BLaER1 (cell line): ENCODE data around the gene PIP5K1C.

ENCODE experiments used
- H3K27ac ChIP-seq: shearing (Covaris generic); formaldehyde crosslinking; 2 replicates; pipeline ENCODE4 v1.8.1; 2022
- H3K27me3 ChIP-seq: shearing (Covaris generic); formaldehyde crosslinking; 2 replicates; pipeline ENCODE4 v1.8.1; 2022
- H3K36me3 ChIP-seq: shearing (Covaris generic); formaldehyde crosslinking; 2 replicates; pipeline ENCODE4 v1.8.1; 2022
- H3K4me1 ChIP-seq: shearing (Covaris generic); formaldehyde crosslinking; 2 replicates; pipeline ENCODE4 v1.8.1; 2022
- H3K4me2 ChIP-seq: shearing (Covaris generic); formaldehyde crosslinking; 2 replicates; pipeline ENCODE4 v1.8.1; 2022
- H3K4me3 ChIP-seq: shearing (Covaris generic); formaldehyde crosslinking; 2 replicates; pipeline ENCODE4 v1.8.1; 2022
- H3K9ac ChIP-seq: shearing (Covaris generic); formaldehyde crosslinking; 2 replicates; pipeline ENCODE4 v1.8.1; 2022
- H3K9me3 ChIP-seq: shearing (Covaris generic); formaldehyde crosslinking; 2 replicates; pipeline ENCODE4 v1.8.1; 2022
- H4K20me1 ChIP-seq: shearing (Covaris generic); formaldehyde crosslinking; 2 replicates; pipeline ENCODE4 v1.8.1; 2022
- Cebpa-rat ChIP-seq: shearing (Covaris generic); IDR thresholded peaks from 2 replicates; pipeline ENCODE4 v1.8.1; 2022

The PIP5K1C gene

GRCh38 chr19:3614858-3615505 lies 85.3 kb downstream of the PIP5K1C start:
- no peaks in the 10 kb centered on the region for H3K9me3 ChIP-seq
- no peak overlapping the region for H3K4me2 ChIP-seq
- H3K36me3 ChIP-seq, result peaks cover 63% of the 10 kb centered on the region
- H3K27ac ChIP-seq, result no peak overlapping the region
- H4K20me1 ChIP-seq, result peaks cover 37% of the 10 kb centered on the region
- no peak overlapping the region for H3K4me3 ChIP-seq
- TF ChIP-seq Cebpa-rat, result no peak
- peaks cover 59% of the 10 kb centered on the region for H3K4me1 ChIP-seq
- H3K9ac ChIP-seq, result no peak overlapping the region
- H3K27me3 ChIP-seq, result no peaks in the 10 kb centered on the region

GRCh38 chr19:3613818-3614661 lies 86.2 kb downstream of the PIP5K1C start:
- Histone ChIP-seq H3K27me3 (no peaks in the 10 kb centered on the region), H4K20me1 (peaks cover 32% of the 10 kb centered on the region), H3K9ac (no peak overlapping the region), H3K36me3 (peaks cover 53% of the 10 kb centered on the region), H3K4me1 (peaks cover 59% of the 10 kb centered on the region), H3K4me2 (no peak overlapping the region), H3K4me3 (no peak overlapping the region), H3K27ac (no peak overlapping the region), H3K9me3 (no peaks in the 10 kb centered on the region)
- TF ChIP-seq Cebpa-rat, result no peak

GRCh38 chr19:3612901-3613741 lies 87.1 kb downstream of the PIP5K1C start:
- Histone ChIP-seq H3K4me1 (peaks cover 59% of the 10 kb centered on the region), H3K9me3 (no peaks in the 10 kb centered on the region), H3K9ac (no peak overlapping the region), H4K20me1 (peaks cover 24% of the 10 kb centered on the region), H3K27me3 (no peaks in the 10 kb centered on the region), H3K4me2 (no peak overlapping the region), H3K4me3 (no peak overlapping the region), H3K27ac (no peak overlapping the region), H3K36me3 (peaks cover 52% of the 10 kb centered on the region)
- TF ChIP-seq Cebpa-rat, result no peak

GRCh38 chr19:3612330-3612729 lies 87.9 kb downstream of the PIP5K1C start:
- Histone ChIP-seq H3K9me3 (no peaks in the 10 kb centered on the region), H3K27me3 (peaks cover 2% of the 10 kb centered on the region), H3K36me3 (peaks cover 52% of the 10 kb centered on the region), H3K4me3 (no peak overlapping the region), H3K4me1 (peaks cover 59% of the 10 kb centered on the region), H3K4me2 (no peak overlapping the region), H4K20me1 (peaks cover 18% of the 10 kb centered on the region; the same call in 1 of the 2 replicates), H3K27ac (no peak overlapping the region), H3K9ac (no peak overlapping the region)
- no peak for TF ChIP-seq Cebpa-rat

- H3K27me3 ChIP-seq, result peaks cover 6% of the 10 kb centered on the region
- no peak overlapping the region for H3K4me3 ChIP-seq
- H3K9me3 ChIP-seq, result no peaks in the 10 kb centered on the region
- H3K4me2 ChIP-seq, result no peak overlapping the region
- H3K9ac ChIP-seq, result no peak overlapping the region
- H4K20me1 ChIP-seq, result peaks cover 18% of the 10 kb centered on the region; the same call in 1 of the 2 replicates
- peaks cover 52% of the 10 kb centered on the region for H3K36me3 ChIP-seq
- no peak for TF ChIP-seq Cebpa-rat
- peaks cover 59% of the 10 kb centered on the region for H3K4me1 ChIP-seq
- no peak overlapping the region for H3K27ac ChIP-seq
Observed at GRCh38 chr19:3611841-3612240, 88.4 kb downstream of the PIP5K1C start.

- Histone ChIP-seq H3K27ac (peak overlapping the region; percentile 81), H3K4me2 (peak overlapping the region; percentile 96), H3K9me3 (no peaks in the 10 kb centered on the region), H3K36me3 (peaks cover 51% of the 10 kb centered on the region), H3K27me3 (peaks cover 15% of the 10 kb centered on the region), H3K9ac (peak overlapping the region; percentile 48), H3K4me3 (peak overlapping the region; percentile 12; the same call in 1 of the 2 replicates), H3K4me1 (peaks cover 62% of the 10 kb centered on the region), H4K20me1 (peaks cover 20% of the 10 kb centered on the region; the same call in 1 of the 2 replicates)
- no peak for TF ChIP-seq Cebpa-rat
Observed at GRCh38 chr19:3610745-3611717, 89.2 kb downstream of the PIP5K1C start.

- Histone ChIP-seq H3K4me1 (peaks cover 72% of the 10 kb centered on the region), H3K9ac (peak overlapping the region; percentile 48), H3K36me3 (peaks cover 42% of the 10 kb centered on the region), H3K9me3 (no peaks in the 10 kb centered on the region), H3K4me2 (peak overlapping the region; percentile 96), H3K4me3 (peak overlapping the region; percentile 12; the same call in 1 of the 2 replicates), H3K27ac (peak overlapping the region; percentile 81), H3K27me3 (peaks cover 23% of the 10 kb centered on the region), H4K20me1 (peaks cover 22% of the 10 kb centered on the region; the same call in 1 of the 2 replicates)
- TF ChIP-seq Cebpa-rat, result no peak
Observed at GRCh38 chr19:3609779-3610719, 90.2 kb downstream of the PIP5K1C start.
